Measurements from ENCODE around the gene ZC3H11A. TPM values are rescaled to one million over a fixed set of nuclear protein-coding genes. Genes with fewer than 3 reads are reported as not detected.

ZC3H11A gene
- polyA plus RNA-seq, 1 donor (not counting 4 experiments of a cell fraction or from before 2014, with no cell fraction given): 83.4 TPM

- Histone ChIP-seq H3K27ac (ENCODE audit: control insufficient read depth, insufficient read depth, low read length) (no peak overlapping the region), H3K9me1 (ENCODE audit: control insufficient read depth, extremely low read depth, insufficient read depth, low read length) (no peaks in the 10 kb centered on the region), H3K9me3 (ENCODE audit: control insufficient read depth, low read depth, low read length) (no peaks in the 10 kb centered on the region), H3K4me3 (ENCODE audit: control insufficient read depth in 2 of 3, extremely low read depth in 1 of 3, insufficient read depth in 2 of 3, low read depth in 1 of 3, low read length in 3 of 3) (no peak overlapping the region), H2AFZ (ENCODE audit: control insufficient read depth, low read length) (no peak overlapping the region), H3K79me2 (ENCODE audit: control insufficient read depth, insufficient read depth, low read length) (no peaks in the 10 kb centered on the region), H3K36me3 (ENCODE audit: control insufficient read depth in 2 of 2, extremely low read depth in 1 of 2, insufficient read depth in 2 of 2, low read length in 2 of 2) (no peaks in the 10 kb centered on the region), H3K4me2 (ENCODE audit: control insufficient read depth, extremely low read depth, insufficient read depth, low read depth, low read length) (no peak overlapping the region), H3K4me1 (ENCODE audit: control insufficient read depth, extremely low read depth, insufficient read depth, low read length) (no peaks in the 10 kb centered on the region), H4K20me1 (ENCODE audit: control insufficient read depth, extremely low read depth, insufficient read depth, low read length) (no peaks in the 10 kb centered on the region), H3K27me3 (ENCODE audit: control insufficient read depth, extremely low read depth, insufficient read depth, low read length) (no peaks in the 10 kb centered on the region), H3K9ac (ENCODE audit: control insufficient read depth, extremely low read depth, insufficient read depth, low read length) (no peak overlapping the region)
- DNase-seq (ENCODE audit: low read depth, low spot score) (no peak), FAIRE-seq (no peak)
- TF ChIP-seq, protein P1, sequence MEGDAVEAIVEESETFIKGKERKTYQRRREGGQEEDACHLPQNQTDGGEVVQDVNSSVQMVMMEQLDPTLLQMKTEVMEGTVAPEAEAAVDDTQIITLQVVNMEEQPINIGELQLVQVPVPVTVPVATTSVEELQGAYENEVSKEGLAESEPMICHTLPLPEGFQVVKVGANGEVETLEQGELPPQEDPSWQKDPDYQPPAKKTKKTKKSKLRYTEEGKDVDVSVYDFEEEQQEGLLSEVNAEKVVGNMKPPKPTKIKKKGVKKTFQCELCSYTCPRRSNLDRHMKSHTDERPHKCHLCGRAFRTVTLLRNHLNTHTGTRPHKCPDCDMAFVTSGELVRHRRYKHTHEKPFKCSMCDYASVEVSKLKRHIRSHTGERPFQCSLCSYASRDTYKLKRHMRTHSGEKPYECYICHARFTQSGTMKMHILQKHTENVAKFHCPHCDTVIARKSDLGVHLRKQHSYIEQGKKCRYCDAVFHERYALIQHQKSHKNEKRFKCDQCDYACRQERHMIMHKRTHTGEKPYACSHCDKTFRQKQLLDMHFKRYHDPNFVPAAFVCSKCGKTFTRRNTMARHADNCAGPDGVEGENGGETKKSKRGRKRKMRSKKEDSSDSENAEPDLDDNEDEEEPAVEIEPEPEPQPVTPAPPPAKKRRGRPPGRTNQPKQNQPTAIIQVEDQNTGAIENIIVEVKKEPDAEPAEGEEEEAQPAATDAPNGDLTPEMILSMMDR (optimal IDR thresholded peaks at IDR 0.05 in 1 of 3, IDR thresholded peaks at IDR 0.05 in 1 of 3, conservative IDR thresholded peaks at IDR 0.05 in 1 of 3; ENCODE audit: extremely low read depth in 1 of 3, insufficient read depth in 2 of 3, low read length in 3 of 3): no peak
- no peak for TF ChIP-seq EZH2 (IDR thresholded peaks at IDR 0.05; ENCODE audit: low read length)
- dilution Hi-C loops (cut with MboI; ENCODE audit: extremely low pct_ligation_motif_present, low sequenced_read_pairs): no loop called here
These were observed 13.5 kb upstream of the ZC3H11A start for GRCh38 chr1:203781962-203782361.

GRCh38 chr1:203789966-203790365 is 5.5 kb upstream of the ZC3H11A start:
- DNase-seq (ENCODE audit: low read depth, low spot score) (no peak), FAIRE-seq (no peak)
- Histone ChIP-seq H3K9me3 (ENCODE audit: control insufficient read depth, low read depth, low read length) (no peaks in the 10 kb centered on the region), H3K27me3 (ENCODE audit: control insufficient read depth, extremely low read depth, insufficient read depth, low read length) (no peaks in the 10 kb centered on the region), H2AFZ (ENCODE audit: control insufficient read depth, low read length) (no peak overlapping the region), H3K9ac (ENCODE audit: control insufficient read depth, extremely low read depth, insufficient read depth, low read length) (no peak overlapping the region), H3K27ac (ENCODE audit: control insufficient read depth, insufficient read depth, low read length) (no peak overlapping the region), H3K79me2 (ENCODE audit: control insufficient read depth, insufficient read depth, low read length) (no peaks in the 10 kb centered on the region), H4K20me1 (ENCODE audit: control insufficient read depth, extremely low read depth, insufficient read depth, low read length) (no peaks in the 10 kb centered on the region), H3K4me2 (ENCODE audit: control insufficient read depth, extremely low read depth, insufficient read depth, low read depth, low read length) (no peak overlapping the region), H3K9me1 (ENCODE audit: control insufficient read depth, extremely low read depth, insufficient read depth, low read length) (no peaks in the 10 kb centered on the region), H3K4me3 (ENCODE audit: control insufficient read depth in 2 of 3, extremely low read depth in 1 of 3, insufficient read depth in 2 of 3, low read depth in 1 of 3, low read length in 3 of 3) (no peak overlapping the region), H3K4me1 (ENCODE audit: control insufficient read depth, extremely low read depth, insufficient read depth, low read length) (peaks cover 3% of the 10 kb centered on the region), H3K36me3 (ENCODE audit: control insufficient read depth in 2 of 2, extremely low read depth in 1 of 2, insufficient read depth in 2 of 2, low read length in 2 of 2) (no peaks in the 10 kb centered on the region)
- dilution Hi-C loops (cut with MboI; ENCODE audit: extremely low pct_ligation_motif_present, low sequenced_read_pairs): loop anchor here (10.0 kb wide), 1 partner anchor 65 kb away; no protein-coding TSS in a partner anchor
- no peak for TF ChIP-seq EZH2 (IDR thresholded peaks at IDR 0.05; ENCODE audit: low read length)
- TF ChIP-seq, protein P1 (optimal IDR thresholded peaks at IDR 0.05 in 1 of 3, IDR thresholded peaks at IDR 0.05 in 1 of 3, conservative IDR thresholded peaks at IDR 0.05 in 1 of 3; ENCODE audit: extremely low read depth in 1 of 3, insufficient read depth in 2 of 3, low read length in 3 of 3): no peak

Data from keratinocyte (primary cell).